HFF-Myc (cell line): ENCODE results near the gene APBA1.

Experiments
- DNase-seq: peaks from one replicate; pipeline ENCODE4 v3.0.0-alpha.2; 2011; ENCODE audit warnings: low read depth; ENCODE audit errors: extremely low read depth
- H3K4me3 ChIP-seq: replicated peaks from 2 replicates; pipeline ENCODE4 v1.5.1; 2011; ENCODE audit warnings: low read depth, mild to moderate bottlenecking, control low read depth, low read length
- TF ChIP-seq, protein P1 (sequence below): IDR thresholded peaks from 2 replicates; pipeline ENCODE4 v1.5.1; 2012; ENCODE audit warnings: mild to moderate bottlenecking, low read depth, low read length, control low read depth; ENCODE audit errors: missing control alignments

The APBA1 gene

DNA sequence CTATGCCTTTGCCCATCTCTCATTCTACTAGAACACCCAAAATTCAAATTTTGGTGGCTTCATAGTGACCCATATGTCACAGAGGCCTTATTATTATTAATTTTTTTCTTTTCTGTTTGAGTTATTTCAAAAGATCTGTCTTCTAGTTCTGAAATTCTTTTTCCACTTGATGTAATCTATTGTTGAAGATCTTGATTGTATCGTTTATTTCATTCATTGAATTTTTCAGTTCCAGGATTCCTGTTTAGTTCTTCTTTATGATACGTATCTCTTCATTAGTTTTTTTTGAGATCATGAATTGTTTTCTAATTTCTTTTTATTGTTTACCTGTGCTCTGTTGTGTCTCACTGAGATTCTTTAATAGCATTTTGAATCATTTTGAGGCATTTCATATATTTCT lies 24.6 kb upstream of the APBA1 start:
- TF ChIP-seq, protein P1, sequence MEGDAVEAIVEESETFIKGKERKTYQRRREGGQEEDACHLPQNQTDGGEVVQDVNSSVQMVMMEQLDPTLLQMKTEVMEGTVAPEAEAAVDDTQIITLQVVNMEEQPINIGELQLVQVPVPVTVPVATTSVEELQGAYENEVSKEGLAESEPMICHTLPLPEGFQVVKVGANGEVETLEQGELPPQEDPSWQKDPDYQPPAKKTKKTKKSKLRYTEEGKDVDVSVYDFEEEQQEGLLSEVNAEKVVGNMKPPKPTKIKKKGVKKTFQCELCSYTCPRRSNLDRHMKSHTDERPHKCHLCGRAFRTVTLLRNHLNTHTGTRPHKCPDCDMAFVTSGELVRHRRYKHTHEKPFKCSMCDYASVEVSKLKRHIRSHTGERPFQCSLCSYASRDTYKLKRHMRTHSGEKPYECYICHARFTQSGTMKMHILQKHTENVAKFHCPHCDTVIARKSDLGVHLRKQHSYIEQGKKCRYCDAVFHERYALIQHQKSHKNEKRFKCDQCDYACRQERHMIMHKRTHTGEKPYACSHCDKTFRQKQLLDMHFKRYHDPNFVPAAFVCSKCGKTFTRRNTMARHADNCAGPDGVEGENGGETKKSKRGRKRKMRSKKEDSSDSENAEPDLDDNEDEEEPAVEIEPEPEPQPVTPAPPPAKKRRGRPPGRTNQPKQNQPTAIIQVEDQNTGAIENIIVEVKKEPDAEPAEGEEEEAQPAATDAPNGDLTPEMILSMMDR = no peak
- no peak for DNase-seq
- H3K4me3 ChIP-seq = no peak overlapping the region

DNA sequence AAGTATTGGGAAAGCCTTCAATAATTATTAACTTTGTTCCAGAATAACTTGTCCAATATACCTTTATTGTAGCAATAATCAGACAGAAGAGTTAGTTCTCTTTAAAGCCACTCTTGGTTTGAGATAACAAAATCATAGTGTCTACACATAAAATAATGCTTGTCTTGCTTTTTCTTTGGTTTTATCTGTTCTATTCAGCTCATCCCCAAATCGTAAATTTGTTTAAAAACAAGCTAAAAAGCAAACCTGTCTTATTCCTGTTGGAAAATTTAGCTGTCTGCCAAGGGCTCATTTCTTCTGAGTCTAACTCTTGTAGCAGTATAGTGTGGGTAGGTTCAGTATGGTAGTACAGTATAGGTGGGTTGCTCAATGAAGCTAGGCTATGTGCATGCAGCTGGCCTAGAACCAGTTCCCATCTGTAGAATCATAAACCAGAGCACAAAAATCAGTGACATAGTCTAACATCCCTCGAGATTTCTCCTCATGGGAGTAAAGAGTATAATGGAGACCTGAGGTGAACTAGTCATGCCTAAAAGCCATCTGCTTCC lies 17.9 kb upstream of the APBA1 start:
- no peak overlapping the region for H3K4me3 ChIP-seq
- no peak for DNase-seq
- TF ChIP-seq, protein P1 = no peak

DNA sequence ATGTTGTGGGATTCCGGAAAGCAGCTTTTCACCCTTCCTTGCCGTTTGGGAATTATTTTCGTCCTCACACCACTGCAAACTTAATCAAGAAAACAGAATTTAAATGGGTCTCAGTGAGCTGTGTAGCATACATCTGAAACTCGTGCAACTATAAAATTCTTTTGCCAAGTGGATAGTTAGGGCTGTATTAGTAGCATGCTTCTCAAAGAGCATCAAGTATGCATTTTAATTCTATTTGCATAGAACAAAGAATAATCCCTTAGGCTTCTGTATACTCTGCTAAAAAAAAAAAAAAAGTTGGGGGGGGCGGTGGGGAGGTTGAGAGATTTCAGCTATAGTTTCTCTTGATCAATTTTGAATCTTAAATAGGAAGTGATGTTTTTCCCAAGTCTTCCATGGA lies 11.8 kb upstream of the APBA1 start:
- DNase-seq = no peak
- H3K4me3 ChIP-seq = no peak overlapping the region
- TF ChIP-seq, protein P1 = no peak

DNA sequence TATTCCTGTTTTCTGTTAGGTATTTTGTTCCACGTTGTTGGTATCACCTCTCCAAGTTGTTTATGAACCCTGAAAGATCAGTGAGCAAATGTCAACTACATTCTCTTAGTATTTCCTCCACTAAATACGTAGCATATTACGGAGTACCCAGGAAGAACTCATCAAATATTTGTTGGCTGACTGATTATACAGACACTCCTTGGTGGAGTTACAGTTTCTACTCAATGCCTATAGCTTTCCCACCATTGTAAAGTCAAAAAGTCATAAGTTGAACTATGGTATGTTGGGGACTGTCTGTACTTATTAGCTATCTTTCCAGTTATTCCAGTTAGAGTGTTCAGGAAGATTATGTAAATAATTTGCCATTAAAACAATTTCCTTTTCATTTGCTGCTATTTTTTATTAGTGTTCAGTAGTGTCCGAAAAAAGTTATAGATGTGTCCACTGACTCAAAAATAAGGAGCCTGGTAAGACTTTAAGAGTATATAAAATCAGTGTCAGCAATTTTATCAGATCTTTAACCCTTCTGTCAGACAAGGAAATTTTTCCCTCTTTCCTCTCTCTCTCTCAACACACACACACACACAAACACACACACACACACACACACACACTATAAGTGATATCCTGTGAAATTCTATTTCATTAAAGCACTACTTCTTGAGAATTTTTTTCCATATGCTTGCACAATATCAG lies 6.8 kb upstream of the APBA1 start:
- TF ChIP-seq, protein P1 = no peak
- no peak overlapping the region for H3K4me3 ChIP-seq
- DNase-seq = no peak

DNA sequence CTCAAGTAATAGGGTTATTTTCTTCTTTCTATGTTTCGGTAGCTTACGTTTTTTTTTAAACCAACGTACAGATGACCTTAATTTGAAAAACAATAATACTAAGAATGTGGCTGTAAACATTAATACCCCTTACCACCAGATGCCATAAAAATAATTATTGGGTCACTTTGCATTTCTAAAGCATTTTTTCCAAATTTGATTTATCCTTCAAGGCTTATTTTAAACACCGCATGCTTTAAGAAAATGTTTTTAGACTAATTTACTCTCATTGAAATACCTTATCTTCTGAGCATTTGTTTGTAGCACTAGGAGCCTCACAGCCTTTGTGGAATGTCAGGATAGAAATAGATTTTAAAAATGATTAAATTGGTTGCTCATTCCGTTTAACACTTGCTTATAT lies 5.8 kb upstream of the APBA1 start:
- no peak for DNase-seq
- no peak overlapping the region for H3K4me3 ChIP-seq
- TF ChIP-seq, protein P1 = no peak

DNA sequence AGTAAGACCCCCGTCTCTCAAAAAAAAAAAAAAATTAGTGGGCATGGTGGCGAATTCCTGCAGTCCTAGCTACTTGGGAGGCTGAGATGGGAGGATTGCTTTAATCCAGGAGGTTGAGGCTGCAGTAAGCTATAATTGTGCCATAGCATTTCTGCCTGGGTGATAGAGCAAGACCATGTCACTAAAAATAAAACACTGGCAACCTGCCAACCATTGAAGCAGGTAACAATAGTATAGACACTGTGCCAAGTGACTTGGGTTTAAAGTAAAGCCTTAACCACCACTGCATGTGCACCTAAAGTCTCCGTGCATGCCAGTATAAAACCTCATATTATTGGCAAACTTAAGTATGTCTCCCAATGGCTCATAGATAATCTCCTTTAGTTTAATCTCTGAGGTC lies 3.4 kb upstream of the APBA1 start:
- H3K4me3 ChIP-seq = no peak overlapping the region
- no peak for DNase-seq
- TF ChIP-seq, protein P1 = no peak
